LHCN-M2 (cell line): ENCODE data around the gene PTN. TPM values are rescaled to one million over a fixed set of nuclear protein-coding genes. Genes with fewer than 3 reads are reported as not detected.

ENCODE experiments used
- DNase-seq: peaks from one replicate; pipeline ENCODE4 v3.0.0-alpha.2; 2012; ENCODE audit warnings: low read depth
- polyA plus RNA-seq: library from polyadenylated mRNA; unstranded; fragments of >200 nt; gene quantifications from one replicate; pipeline ENCODE4 v1.2.1, GENCODE V29; 2012; ENCODE audit warnings: missing spikeins
- total RNA-seq: library from RNA; depleted of rRNA; stranded (reverse); fragments of >200 nt; gene quantifications from 2 replicates; pipeline ENCODE4 v1.2.3, GENCODE V29; 2014; rRNA removed

The PTN gene
- total RNA-seq, result 5.7 and 6.7 TPM in 2 replicates
- 5.6 TPM for polyA plus RNA-seq

DNA sequence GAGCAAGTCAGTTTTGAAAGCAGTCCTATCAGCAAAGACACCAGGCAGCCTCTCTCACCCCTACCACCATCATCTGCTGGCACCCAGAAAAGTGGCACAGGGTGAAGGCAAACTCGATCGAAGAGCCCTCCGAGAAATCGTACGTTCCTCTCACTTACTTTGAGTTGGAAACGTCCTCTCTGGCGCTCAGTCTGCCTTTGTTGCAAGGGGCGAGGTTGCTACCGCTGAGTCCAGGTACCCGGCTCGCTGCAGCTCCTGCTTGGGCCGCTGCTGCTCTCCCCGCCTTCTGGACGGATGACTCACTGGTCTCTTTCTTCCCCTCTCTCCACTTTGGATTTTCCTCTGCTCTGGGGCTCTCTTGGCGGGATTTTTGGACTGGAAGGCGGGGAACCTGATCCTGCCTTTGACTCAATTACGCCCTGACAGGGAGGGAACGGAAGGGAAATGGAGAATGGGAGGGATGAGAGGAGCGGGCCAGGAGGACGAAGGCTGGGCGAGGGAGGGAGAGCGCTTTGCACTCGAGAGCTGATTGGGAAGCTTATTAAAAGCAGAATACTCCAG is at the start of gene PTN:
Gene PTN (minus strand): TSS at position 453 of the 561 bp plus-strand sequence. CDS start 88,760 bp downstream, outside the sequence.
- peak; percentile 71 for DNase-seq

- no peak for DNase-seq
Observed at GRCh38 chr7:137390076-137390475, 46.5 kb upstream of the PTN start.

DNA sequence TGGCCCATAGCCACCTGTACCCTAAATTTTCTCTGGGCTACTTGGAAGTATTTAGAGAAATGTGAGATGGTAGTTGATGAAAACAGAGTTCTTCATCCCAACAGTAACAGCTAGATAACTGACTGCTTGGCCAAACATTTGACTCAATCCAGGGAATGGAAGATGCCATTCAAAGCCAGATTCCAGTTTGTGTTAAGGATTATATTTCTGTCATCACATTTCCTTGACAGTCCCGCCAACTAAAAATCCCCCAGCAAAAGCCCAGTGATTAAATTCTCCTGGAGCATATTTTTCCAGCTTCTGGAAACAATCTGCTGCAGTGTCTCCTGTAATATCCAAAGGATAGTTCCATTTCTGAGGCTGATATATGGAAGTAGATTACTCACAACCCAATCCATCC is 45.4 kb upstream of the PTN start:
- no peak for DNase-seq

DNA sequence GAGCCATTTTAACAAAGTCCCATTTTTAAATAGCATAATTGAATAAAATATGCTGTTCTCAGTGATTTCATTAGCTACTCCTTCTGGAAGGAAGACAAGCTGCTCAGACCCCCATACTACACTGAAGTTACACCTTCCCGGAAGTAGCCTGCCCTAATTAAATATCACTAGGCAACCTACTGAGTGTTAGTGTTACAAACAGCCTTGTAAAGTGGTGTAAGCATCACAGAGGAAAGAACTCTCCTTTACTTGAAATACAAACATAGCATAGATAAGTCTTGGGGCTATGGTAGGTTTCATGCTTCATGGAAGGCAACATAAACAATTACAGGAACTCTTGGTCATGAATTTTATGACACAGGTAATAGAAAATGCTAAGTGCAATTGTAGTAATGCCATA is 43.4 kb upstream of the PTN start:
- DNase-seq, result no peak

- no peak for DNase-seq
Observed at GRCh38 chr7:137381045-137381444, 37.5 kb upstream of the PTN start.

GRCh38 chr7:137373507-137373906 is 30.0 kb upstream of the PTN start:
- DNase-seq, result no peak

- DNase-seq, result no peak
Observed at GRCh38 chr7:137371616-137372015, 28.1 kb upstream of the PTN start.

GRCh38 chr7:137366995-137367394 is 23.5 kb upstream of the PTN start:
- DNase-seq, result no peak

- DNase-seq, result no peak
Observed at GRCh38 chr7:137363683-137364082, 20.1 kb upstream of the PTN start.

GRCh38 chr7:137360087-137360679 is 16.6 kb upstream of the PTN start:
- peak; percentile 42 for DNase-seq

DNA sequence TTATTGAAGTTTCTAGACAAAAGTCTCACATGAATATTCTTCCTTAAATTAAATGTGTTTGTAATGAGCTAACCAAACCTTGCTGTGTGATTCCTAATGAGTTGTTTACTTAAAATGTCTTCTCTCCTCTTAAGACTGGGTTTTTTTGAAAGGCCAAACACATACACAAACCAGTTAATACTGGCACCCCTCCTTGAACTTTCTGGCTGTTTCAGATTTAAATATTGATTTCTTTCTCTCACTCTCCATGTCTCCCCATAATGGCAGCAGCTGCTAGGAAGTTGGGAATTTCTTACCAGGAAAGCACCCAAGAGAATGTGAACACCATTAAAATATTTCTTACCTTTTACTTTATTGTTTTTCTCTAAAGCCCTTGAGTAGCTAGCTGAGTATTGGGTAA is 11.4 kb upstream of the PTN start:
- no peak for DNase-seq

GRCh38 chr7:137354396-137354795 is 10.9 kb upstream of the PTN start:
- peak; percentile 26 for DNase-seq

DNA sequence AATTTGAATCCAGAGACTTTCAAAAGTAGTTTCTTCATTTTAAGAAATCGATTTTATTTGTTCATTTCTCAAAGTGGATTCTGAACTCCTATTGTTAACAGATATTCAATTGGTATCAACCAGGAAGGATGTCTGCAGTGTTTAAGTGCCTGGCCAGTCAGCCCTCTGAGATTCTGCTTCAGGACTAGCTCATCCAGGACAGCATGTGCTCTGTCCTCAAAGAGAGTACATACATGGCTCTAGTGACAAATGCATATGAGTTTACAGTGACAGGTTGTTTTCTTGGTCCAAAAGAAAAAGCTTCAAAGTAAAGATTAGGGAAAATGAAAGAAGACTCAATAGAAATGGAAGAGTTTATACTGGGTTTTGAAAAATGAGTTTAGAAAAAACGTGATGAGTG is 8.4 kb upstream of the PTN start:
- no peak for DNase-seq

GRCh38 chr7:137345799-137346449 is 2.4 kb upstream of the PTN start:
- no peak for DNase-seq

DNA sequence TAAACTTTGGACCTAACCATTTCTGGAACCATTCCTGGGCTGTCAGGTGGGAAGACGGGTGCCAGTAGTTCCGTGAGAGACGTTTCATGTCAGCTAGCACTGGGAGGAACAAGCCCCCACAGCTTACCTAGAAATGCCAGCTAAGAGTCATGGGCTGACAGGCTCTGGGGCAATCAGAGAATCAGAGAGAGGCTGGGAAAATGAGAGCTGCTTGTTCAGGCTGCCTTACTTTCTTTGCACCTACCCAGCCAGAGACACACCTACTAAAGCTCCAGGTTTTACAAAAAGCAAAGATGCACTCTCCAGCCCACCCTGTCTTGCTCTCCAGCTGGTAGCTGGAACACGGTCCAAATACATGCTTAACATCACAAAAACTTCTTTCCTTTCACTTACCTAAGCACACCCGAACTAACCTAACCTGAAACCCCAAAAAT is 688 bp downstream of the PTN start:
- DNase-seq, result no peak

DNA sequence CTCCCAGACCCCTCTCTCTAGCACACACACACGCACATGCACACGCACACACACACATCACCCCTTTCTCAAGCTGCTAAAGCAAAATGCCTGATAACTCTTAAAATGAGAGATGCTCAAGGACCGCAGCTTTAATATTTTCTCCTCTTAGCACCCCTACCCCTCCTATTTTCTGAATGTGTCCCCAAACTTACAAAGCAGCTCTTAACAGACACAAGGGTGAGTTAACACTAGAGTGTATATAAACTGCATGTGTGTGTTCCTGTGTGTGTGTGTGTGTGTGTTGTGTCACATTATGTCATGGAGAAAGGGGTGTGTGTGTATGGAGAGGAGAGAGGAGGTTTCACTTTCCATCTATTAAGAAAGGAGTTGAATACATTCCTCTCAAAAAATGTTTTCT is 1.3 kb downstream of the PTN start:
- DNase-seq, result no peak

- DNase-seq, result no peak
Observed at GRCh38 chr7:137337902-137338301, 5.6 kb downstream of the PTN start.

DNA sequence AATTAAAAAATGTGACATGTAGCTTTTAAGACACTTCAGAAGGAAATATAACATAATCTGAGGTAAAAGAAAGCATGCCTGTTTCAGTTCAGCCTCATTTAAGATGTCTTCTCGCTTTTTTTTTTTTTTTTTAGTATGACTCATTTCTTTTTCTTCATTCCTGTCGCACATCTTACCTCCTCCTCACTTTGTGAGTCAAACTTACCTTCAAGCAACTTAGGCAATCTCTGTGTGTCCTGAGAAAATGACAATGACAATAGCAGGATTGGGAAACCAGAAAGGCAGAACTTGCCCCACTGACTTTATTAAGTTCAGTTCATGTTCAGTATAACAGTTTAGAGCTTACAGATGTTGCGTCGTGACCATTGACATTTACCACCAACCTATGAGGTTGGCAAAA is 7.7 kb downstream of the PTN start:
- DNase-seq, result no peak

DNA sequence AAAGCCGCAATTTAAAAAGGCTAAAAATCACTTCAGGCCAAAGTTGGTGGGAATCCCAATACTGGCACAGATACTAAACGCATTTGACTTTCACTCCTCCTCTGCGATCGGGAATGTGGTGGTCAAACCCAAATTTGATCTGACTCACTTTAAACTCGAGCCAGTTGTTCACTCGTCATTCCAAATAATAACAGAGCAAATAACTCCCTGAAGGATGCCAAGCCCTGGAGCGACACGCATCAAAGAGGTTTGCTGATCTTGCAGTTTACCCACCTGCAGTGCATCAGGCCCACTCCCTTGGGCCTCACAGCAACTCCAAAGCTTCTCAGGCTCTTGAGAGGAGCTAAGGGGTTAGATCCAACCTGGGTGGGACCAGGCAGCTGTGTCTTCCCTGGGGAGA is 12.2 kb downstream of the PTN start:
- DNase-seq, result no peak

DNA sequence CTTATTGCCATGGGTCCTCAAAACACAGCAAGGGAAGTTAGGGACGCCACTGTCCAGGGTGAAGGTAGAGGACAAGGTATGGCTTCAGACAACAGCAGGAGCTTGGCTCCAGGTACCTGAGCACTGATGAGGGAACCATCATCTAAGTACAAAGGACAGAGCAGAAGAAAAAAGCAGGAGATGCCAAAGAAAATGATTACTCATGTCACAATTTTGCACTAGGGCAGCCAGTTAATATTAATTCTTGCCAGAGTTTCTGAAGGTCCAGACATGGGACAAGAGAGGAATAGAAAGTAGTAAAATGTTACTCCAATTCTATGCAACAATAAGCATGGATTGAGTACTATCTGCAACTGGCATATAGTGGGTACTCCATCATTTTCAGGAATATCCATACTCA is 14.1 kb downstream of the PTN start:
- DNase-seq, result no peak

DNA sequence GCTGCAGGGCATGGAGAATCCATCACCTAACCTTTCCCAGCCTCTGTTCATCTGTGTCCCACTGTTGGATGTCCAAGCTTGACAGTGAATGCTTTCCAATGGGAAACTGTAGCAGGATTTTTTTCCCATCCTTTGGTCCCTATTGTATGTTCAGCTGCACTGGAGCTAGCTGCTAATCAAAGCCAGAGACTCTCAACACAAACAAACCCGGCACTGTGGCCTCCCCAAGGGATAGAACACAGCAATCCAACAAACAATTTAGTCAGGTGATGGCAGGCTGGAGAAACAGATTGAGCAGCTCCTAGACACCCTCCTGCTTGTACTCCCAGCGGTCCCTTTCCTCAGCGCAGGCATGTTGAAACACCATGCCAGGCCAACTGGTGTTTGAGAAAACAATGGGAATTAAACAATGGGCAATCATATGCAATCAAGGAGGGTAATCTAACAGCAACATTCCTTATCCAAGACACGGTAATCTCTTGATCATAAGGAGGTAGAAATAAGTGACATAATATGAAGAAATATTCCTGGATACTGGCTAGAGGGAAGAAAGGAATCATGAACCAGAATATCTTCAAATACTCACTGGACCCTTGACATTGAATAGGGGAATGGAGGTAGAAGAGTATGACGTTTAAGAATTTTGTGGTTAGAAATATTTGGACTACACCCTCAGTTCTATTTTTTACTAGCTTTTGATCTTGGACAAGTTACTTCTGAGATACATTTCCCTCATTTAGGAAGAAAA is 15.0 kb downstream of the PTN start:
- DNase-seq, result no peak

DNA sequence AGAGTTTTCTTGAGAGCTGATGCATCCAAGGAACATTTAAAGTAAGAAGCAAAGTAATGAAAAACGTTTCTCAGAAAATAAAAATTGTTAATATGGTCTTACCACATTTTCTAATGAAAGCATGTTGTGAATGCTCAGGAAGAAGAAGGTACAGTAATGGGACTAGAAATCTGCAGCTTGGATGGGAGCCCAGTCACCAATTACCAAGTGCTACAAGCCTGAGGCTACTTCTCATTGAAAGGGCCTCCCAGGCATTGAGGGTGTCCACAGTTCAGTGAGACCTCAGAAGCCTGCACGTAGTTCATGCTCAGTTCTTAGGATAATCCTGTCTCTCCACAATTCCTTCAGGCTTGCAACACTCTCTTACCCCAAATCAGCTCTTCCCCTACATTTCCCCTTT is 17.6 kb downstream of the PTN start:
- no peak for DNase-seq
